SK-N-SH (cell line): ENCODE results near the gene GAST. TPM values are rescaled to one million over a fixed set of nuclear protein-coding genes. Genes with fewer than 3 reads are reported as not detected.
A peak's percentile ranks its signal among the peaks of the same experiment; 100 is the strongest.

Experiments
- CTCF ChIA-PET: fragments of 300-600, 350-600 bp; formaldehyde crosslinking; extraction: SDS; loops from one replicate; lab custom pipeline; 2021; lab: Yijun Ruan, JAX
- POLR2A ChIA-PET: fragments of 350-600 bp; sonication (Branson Sonifier 250); formaldehyde crosslinking; extraction: SDS; loops from one replicate; lab custom pipeline; 2020; ENCODE audit warnings: antibody characterized with exemption, inconsistent platforms; lab: Yijun Ruan, JAX
- DNase-seq: peaks from one replicate; pipeline ENCODE4 v3.0.0; 2012
- H2AFZ ChIP-seq: fragments of 200-600 bp; sonication (generic); 2 replicates; pipeline ENCODE4 v1.8.1; 2016; ENCODE audit warnings: antibody characterized with exemption, mild to moderate bottlenecking, low read depth
- H3F3A ChIP-seq: fragments of 200-600 bp; sonication (generic); replicated peaks from 2 replicates; pipeline ENCODE3; 2016; ENCODE audit warnings: antibody characterized with exemption, mild to moderate bottlenecking; ENCODE audit not compliant: insufficient read depth
- H3K27ac ChIP-seq, 2 experiments: fragments of 200-500 bp in 1 of 2; fragments of 200-600 bp in 1 of 2; sonication (Bioruptor generic) in 1 of 2; sonication (generic), shearing (Covaris generic) in 1 of 2; 2 replicates each; pipeline versions ENCODE4 v1.5.1 to v1.6.1; 2014 to 2016; ENCODE audit warnings: low read depth in 2 of 2, inconsistent platforms in 1 of 2, low read length in 1 of 2, mild to moderate bottlenecking in 1 of 2, mixed read lengths in 1 of 2
- H3K27me3 ChIP-seq: fragments of 200-600 bp; sonication (generic), shearing (Covaris generic); 2 replicates; pipeline ENCODE4 v1.6.1; 2016; ENCODE audit warnings: mixed run types; ENCODE audit not compliant: insufficient read depth
- H3K36me3 ChIP-seq, 2 experiments: fragments of 200-500 bp in 1 of 2; fragments of 200-600 bp in 1 of 2; sonication (Bioruptor generic) in 1 of 2; sonication (generic) in 1 of 2; replicated peaks in 1 of 2; 2 replicates each; pipeline versions ENCODE3 to v1.5.1; 2014 to 2016; ENCODE audit warnings: low read length in 1 of 2, mild to moderate bottlenecking in 1 of 2; ENCODE audit not compliant: insufficient read depth in 2 of 2, control insufficient read depth in 1 of 2
- H3K4me1 ChIP-seq, 2 experiments: fragments of 200-500 bp in 1 of 2; fragments of 200-600 bp in 1 of 2; sonication (Bioruptor generic) in 1 of 2; sonication (generic), shearing (Covaris generic) in 1 of 2; 2 replicates each; pipeline versions ENCODE4 v1.5.1 to v1.6.1; 2014 to 2016; ENCODE audit warnings: low read depth in 1 of 2, low read length in 1 of 2, mixed run types in 1 of 2; ENCODE audit not compliant: insufficient read depth in 2 of 2, control insufficient read depth in 1 of 2
- H3K4me2 ChIP-seq: fragments of 200-600 bp; sonication (generic), shearing (Covaris generic); 2 replicates; pipeline ENCODE4 v1.6.1; 2017; ENCODE audit warnings: mixed run types
- H3K4me3 ChIP-seq, 2 experiments: fragments of 200-500 bp in 1 of 2; fragments of 200-600 bp in 1 of 2; sonication (Bioruptor generic) in 1 of 2; sonication (generic), shearing (Covaris generic) in 1 of 2; 2 replicates each; pipeline versions ENCODE4 v1.5.1 to v1.8.1; 2014 to 2016; ENCODE audit warnings: low read depth in 2 of 2, inconsistent platforms in 1 of 2, low read length in 1 of 2, mild to moderate bottlenecking in 1 of 2, mixed read lengths in 1 of 2, moderate library complexity in 1 of 2
- H3K79me2 ChIP-seq: fragments of 200-600 bp; sonication (generic); 2 replicates; pipeline ENCODE4 v1.8.1; 2017; ENCODE audit warnings: mild to moderate bottlenecking; ENCODE audit not compliant: insufficient read depth
- H3K9ac ChIP-seq: fragments of 200-600 bp; sonication (generic); 2 replicates; pipeline ENCODE4 v1.6.1; 2017; ENCODE audit warnings: mixed run types
- H3K9me2 ChIP-seq: fragments of 200-600 bp; sonication (generic); 2 replicates; pipeline ENCODE4 v1.6.1; 2017; ENCODE audit warnings: mixed run types
- H3K9me3 ChIP-seq: fragments of 200-600 bp; sonication (generic); 2 replicates; pipeline ENCODE4 v1.6.1; 2017; ENCODE audit warnings: mixed run types, mild to moderate bottlenecking, moderate library complexity
- H4K20me1 ChIP-seq: fragments of 200-600 bp; sonication (generic); 2 replicates; pipeline ENCODE4 v1.6.1; 2017; ENCODE audit warnings: mild to moderate bottlenecking, mixed run types; ENCODE audit not compliant: insufficient read depth
- ELF1 ChIP-seq: IDR thresholded peaks from 2 replicates; pipeline ENCODE4 v1.4.0; 2012
- FOXJ3 ChIP-seq: sonication (generic); formaldehyde crosslinking; IDR thresholded peaks from 2 replicates; pipeline ENCODE4 v1.5.1; 2020; ENCODE audit warnings: mild to moderate bottlenecking, missing genetic modification reagents
- GABPA ChIP-seq: IDR thresholded peaks from 2 replicates; pipeline ENCODE4 v1.4.0; 2012; ENCODE audit warnings: low read depth, mild to moderate bottlenecking
- JUND ChIP-seq: IDR thresholded peaks from 2 replicates; pipeline ENCODE4 v1.4.0; 2012
- MAX ChIP-seq: IDR thresholded peaks from 2 replicates; pipeline ENCODE4 v1.4.0; 2012; ENCODE audit warnings: low read depth
- MXI1 ChIP-seq: IDR thresholded peaks from 2 replicates; pipeline ENCODE4 v1.6.1; 2012; ENCODE audit warnings: mild to moderate bottlenecking, low read depth, low read length, improper control_type of control experiment
- NFIC ChIP-seq: IDR thresholded peaks from 2 replicates; pipeline ENCODE4 v1.4.0; 2012; ENCODE audit warnings: borderline replicate concordance
- NRF1 ChIP-seq: IDR thresholded peaks from 2 replicates; pipeline ENCODE4 v1.6.1; 2012; ENCODE audit warnings: low read depth, mild to moderate bottlenecking, low read length
- RAD21 ChIP-seq: IDR thresholded peaks from 2 replicates; pipeline ENCODE4 v1.6.1; 2012; ENCODE audit warnings: mild to moderate bottlenecking, low read length
- RFX5 ChIP-seq: IDR thresholded peaks from 2 replicates; pipeline ENCODE4 v1.6.1; 2012; ENCODE audit warnings: mild to moderate bottlenecking, improper control_type of control experiment, low read length
- SIN3A ChIP-seq: IDR thresholded peaks from 2 replicates; pipeline ENCODE4 v1.6.1; 2012; ENCODE audit warnings: low read depth, mild to moderate bottlenecking, low read length, moderate library complexity, borderline replicate concordance
- SMC3 ChIP-seq: IDR thresholded peaks from 2 replicates; pipeline ENCODE4 v1.6.1; 2012; ENCODE audit warnings: low read depth, low read length, improper control_type of control experiment
- TAF1 ChIP-seq: IDR thresholded peaks from 2 replicates; pipeline ENCODE4 v1.6.1; 2012; ENCODE audit warnings: low read depth, mild to moderate bottlenecking, low read length, moderate library complexity, borderline replicate concordance
- USF2 ChIP-seq: fragments of 150-350 bp; IDR thresholded peaks from 2 replicates; pipeline ENCODE4 v1.6.1; 2017; ENCODE audit warnings: antibody characterized with exemption, low read length, low read depth, borderline replicate concordance
- YY1 ChIP-seq: IDR thresholded peaks from 2 replicates; pipeline ENCODE4 v1.4.0; 2012; ENCODE audit warnings: low read depth, mild to moderate bottlenecking
- ZBTB33 ChIP-seq: IDR thresholded peaks from 2 replicates; pipeline ENCODE4 v1.4.0; 2012; ENCODE audit warnings: low read depth, borderline replicate concordance
- WGBS: methylation state at CpG from one replicate; pipeline ENCODE4 v1.1.6; 2017; ENCODE audit warnings: low lambda C conversion rate; 5-methylcytosine and 5-hydroxymethylcytosine counted together
- polyA plus RNA-seq, 3 experiments: library from polyadenylated mRNA; depleted of rRNA; stranded (reverse); fragments of >200 nt; gene quantifications; 2 replicates each; pipeline ENCODE4 v1.2.3, GENCODE V29; 2012
- TF ChIP-seq, protein P1 (sequence below): IDR thresholded peaks from 2 replicates; pipeline ENCODE4 v1.4.0; 2012; ENCODE audit warnings: low read depth, borderline replicate concordance
- TF ChIP-seq, protein P2 (sequence below): fragments of 150-350 bp; IDR thresholded peaks from 2 replicates; pipeline ENCODE4 v1.6.1; 2016; ENCODE audit warnings: mild to moderate bottlenecking, low read depth, low read length
- TF ChIP-seq, protein P3 (sequence below): fragments of 200-600 bp; sonication (generic); IDR thresholded peaks from 2 replicates; pipeline ENCODE4 v1.6.1; 2017; ENCODE audit warnings: antibody characterized with exemption, mild to moderate bottlenecking, moderate library complexity

The GAST gene
- polyA plus RNA-seq, 1 of the 3 experiments (the other 2 are of a cell fraction), result not detected

GRCh38 chr17:41737680-41738023 is 25.5 kb downstream of the GAST start:
- 10% methylated on average over 4 of the region's 5 CpGs for WGBS
- H3K27me3 ChIP-seq, result peaks cover 45% of the 10 kb centered on the region
- H3K9me3 ChIP-seq, result no peaks in the 10 kb centered on the region
- H3K9me2 ChIP-seq, result no peaks in the 10 kb centered on the region
- TF ChIP-seq SMC3 (no peak), JUND (no peak), ELF1 (no peak), NRF1 (no peak), TAF1 (no peak), RAD21 (no peak), USF2 (no peak), GABPA (no peak), ZBTB33 (no peak), RFX5 (no peak), NFIC (no peak), FOXJ3 (no peak)
- TF ChIP-seq, protein P1, sequence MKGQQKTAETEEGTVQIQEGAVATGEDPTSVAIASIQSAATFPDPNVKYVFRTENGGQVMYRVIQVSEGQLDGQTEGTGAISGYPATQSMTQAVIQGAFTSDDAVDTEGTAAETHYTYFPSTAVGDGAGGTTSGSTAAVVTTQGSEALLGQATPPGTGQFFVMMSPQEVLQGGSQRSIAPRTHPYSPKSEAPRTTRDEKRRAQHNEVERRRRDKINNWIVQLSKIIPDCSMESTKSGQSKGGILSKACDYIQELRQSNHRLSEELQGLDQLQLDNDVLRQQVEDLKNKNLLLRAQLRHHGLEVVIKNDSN, result no peak
- H3F3A ChIP-seq, result no peaks in the 10 kb centered on the region
- H3K4me2 ChIP-seq, result no peak overlapping the region
- H4K20me1 ChIP-seq, result no peaks in the 10 kb centered on the region
- H3K4me3 ChIP-seq, result peak overlapping the region in 1 of 2 experiments; percentile 1; a peak in 1 of 4 replicates
- POLR2A ChIA-PET, result interaction anchor here (1.5 kb wide), 1 partner anchor 64 kb away, joined by 7 read pairs; no protein-coding TSS in a partner anchor
- no peak for DNase-seq
- peaks cover 0 to 15% of the 10 kb centered on the region in 2 experiments; a peak in 1 of 4 replicates for H3K4me1 ChIP-seq
- no peaks in the 10 kb centered on the region for H3K79me2 ChIP-seq
- H3K9ac ChIP-seq, result no peak overlapping the region
- H2AFZ ChIP-seq, result no peak overlapping the region
- H3K36me3 ChIP-seq, result no peaks in the 10 kb centered on the region
- no peak overlapping the region for H3K27ac ChIP-seq
- CTCF ChIA-PET, result interaction anchor here (0.5 to 24.8 kb wide), 36 partner anchors 8 to 281 kb away, joined by 3 to 405 read pairs (median 4); partner anchors contain the start of genes FKBP10, JUP, KLHL11 and ODAD4

DNA sequence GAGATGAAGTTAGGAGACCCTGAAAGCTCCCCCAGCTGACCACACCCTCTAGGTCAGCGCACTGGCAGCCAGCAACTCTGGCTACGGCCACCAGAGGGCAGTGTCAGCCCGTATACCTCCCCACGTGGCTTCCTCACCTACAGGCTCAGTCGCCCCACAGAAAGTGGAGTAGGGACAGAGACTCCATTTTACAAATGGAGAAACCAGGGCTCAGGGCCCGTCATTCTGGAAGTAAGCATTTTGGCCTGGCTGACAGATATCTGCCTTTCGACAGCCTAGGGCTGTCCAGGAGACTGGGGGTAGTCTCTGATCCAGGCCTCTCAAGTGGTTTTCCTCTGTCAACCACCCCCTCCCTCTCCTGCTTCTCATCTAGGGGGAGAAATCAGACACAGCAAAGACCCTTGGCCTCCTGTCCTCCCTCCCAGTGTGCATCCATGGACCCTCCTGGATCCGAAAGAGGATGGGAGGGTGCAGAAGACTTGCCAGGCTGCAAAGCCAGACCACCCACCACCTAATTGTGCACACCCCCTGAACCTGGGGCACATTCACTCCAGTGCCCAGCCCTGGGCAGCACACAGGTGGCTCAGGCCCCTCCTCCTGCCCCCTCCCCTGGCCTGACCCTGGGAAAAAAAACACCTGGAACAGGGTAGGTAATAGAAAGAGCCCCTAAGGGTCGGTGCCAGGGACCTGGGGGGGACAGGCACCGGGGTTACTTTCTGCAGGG is 26.1 kb downstream of the GAST start:
- H3K27me3 ChIP-seq, result peaks cover 39% of the 10 kb centered on the region
- POLR2A ChIA-PET, result interaction anchor here (1.5 kb wide), 1 partner anchor 63 kb away, joined by 7 read pairs; no protein-coding TSS in a partner anchor
- no peaks in the 10 kb centered on the region for H3K36me3 ChIP-seq
- H3K4me3 ChIP-seq, result peak overlapping the region in 1 of 2 experiments; percentile 1; a peak in 1 of 4 replicates
- no peak overlapping the region for H3K9ac ChIP-seq
- no peak overlapping the region for H3K27ac ChIP-seq
- no peak overlapping the region for H3K4me2 ChIP-seq
- H3K9me2 ChIP-seq, result no peaks in the 10 kb centered on the region
- peak; percentile 92 for DNase-seq
- peaks cover 0 to 15% of the 10 kb centered on the region in 2 experiments; a peak in 1 of 4 replicates for H3K4me1 ChIP-seq
- CTCF ChIA-PET, result interaction anchor here (0.5 to 24.8 kb wide), 35 partner anchors 8 to 280 kb away, joined by 3 to 405 read pairs (median 4); partner anchors contain the start of genes FKBP10, JUP, KLHL11 and ODAD4
- peak overlapping the region; percentile 81 for H2AFZ ChIP-seq
- no peaks in the 10 kb centered on the region for H3F3A ChIP-seq
- H3K9me3 ChIP-seq, result no peaks in the 10 kb centered on the region
- 18% methylated on average over 9 of the region's 10 CpGs for WGBS
- no peaks in the 10 kb centered on the region for H3K79me2 ChIP-seq
- no peaks in the 10 kb centered on the region for H4K20me1 ChIP-seq
- TF ChIP-seq RAD21 (peak; percentile 98), MAX (peak; percentile 96), TAF1 (peak; percentile 42; the same call in 1 of the 2 replicates), YY1 (peak; percentile 51; the same call in 1 of the 2 replicates), MXI1 (peak; percentile 76), NFIC (no peak), SIN3A (peak; percentile 27; the same call in 1 of the 2 replicates), SMC3 (peak; percentile 98)
- TF ChIP-seq, protein P2, sequence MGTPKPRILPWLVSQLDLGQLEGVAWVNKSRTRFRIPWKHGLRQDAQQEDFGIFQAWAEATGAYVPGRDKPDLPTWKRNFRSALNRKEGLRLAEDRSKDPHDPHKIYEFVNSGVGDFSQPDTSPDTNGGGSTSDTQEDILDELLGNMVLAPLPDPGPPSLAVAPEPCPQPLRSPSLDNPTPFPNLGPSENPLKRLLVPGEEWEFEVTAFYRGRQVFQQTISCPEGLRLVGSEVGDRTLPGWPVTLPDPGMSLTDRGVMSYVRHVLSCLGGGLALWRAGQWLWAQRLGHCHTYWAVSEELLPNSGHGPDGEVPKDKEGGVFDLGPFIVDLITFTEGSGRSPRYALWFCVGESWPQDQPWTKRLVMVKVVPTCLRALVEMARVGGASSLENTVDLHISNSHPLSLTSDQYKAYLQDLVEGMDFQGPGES, result no peak
- TF ChIP-seq, protein P3, sequence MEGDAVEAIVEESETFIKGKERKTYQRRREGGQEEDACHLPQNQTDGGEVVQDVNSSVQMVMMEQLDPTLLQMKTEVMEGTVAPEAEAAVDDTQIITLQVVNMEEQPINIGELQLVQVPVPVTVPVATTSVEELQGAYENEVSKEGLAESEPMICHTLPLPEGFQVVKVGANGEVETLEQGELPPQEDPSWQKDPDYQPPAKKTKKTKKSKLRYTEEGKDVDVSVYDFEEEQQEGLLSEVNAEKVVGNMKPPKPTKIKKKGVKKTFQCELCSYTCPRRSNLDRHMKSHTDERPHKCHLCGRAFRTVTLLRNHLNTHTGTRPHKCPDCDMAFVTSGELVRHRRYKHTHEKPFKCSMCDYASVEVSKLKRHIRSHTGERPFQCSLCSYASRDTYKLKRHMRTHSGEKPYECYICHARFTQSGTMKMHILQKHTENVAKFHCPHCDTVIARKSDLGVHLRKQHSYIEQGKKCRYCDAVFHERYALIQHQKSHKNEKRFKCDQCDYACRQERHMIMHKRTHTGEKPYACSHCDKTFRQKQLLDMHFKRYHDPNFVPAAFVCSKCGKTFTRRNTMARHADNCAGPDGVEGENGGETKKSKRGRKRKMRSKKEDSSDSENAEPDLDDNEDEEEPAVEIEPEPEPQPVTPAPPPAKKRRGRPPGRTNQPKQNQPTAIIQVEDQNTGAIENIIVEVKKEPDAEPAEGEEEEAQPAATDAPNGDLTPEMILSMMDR, result peak; percentile 96
